HG02798 (cell line): ENCODE results near the gene NRG2.

Experiments
- ATAC-seq: cut with Tn5 transposase; IDR thresholded peaks from one replicate; pipeline ENCODE4 v1.9.1; 2021; ENCODE audit warnings: mild to moderate bottlenecking; ENCODE audit not compliant: unreplicated experiment, poor library complexity

The NRG2 gene

GRCh38 chr5:139823757-139824355, 219.2 kb downstream of the NRG2 start:
- ATAC-seq = no peak

- ATAC-seq = no peak
Observed at GRCh38 chr5:139822553-139823425, 220.3 kb downstream of the NRG2 start.

- ATAC-seq = no peak
Observed at GRCh38 chr5:139821806-139822552, 221.1 kb downstream of the NRG2 start.

- ATAC-seq = no peak
Observed at GRCh38 chr5:139820606-139821005, 222.5 kb downstream of the NRG2 start.

GRCh38 chr5:139820130-139820529, 223.0 kb downstream of the NRG2 start:
- ATAC-seq = no peak

- no peak for ATAC-seq
Observed at GRCh38 chr5:139817970-139818369, 225.1 kb downstream of the NRG2 start.

GRCh38 chr5:139817362-139817761, 225.7 kb downstream of the NRG2 start:
- no peak for ATAC-seq

- no peak for ATAC-seq
Observed at GRCh38 chr5:139816566-139816965, 226.5 kb downstream of the NRG2 start.

GRCh38 chr5:139814704-139815280, 228.3 kb downstream of the NRG2 start:
- no peak for ATAC-seq

GRCh38 chr5:139814191-139814601, 228.9 kb downstream of the NRG2 start:
- no peak for ATAC-seq

GRCh38 chr5:139812836-139813805, 230.0 kb downstream of the NRG2 start:
- no peak for ATAC-seq

GRCh38 chr5:139812323-139812722, 230.8 kb downstream of the NRG2 start:
- no peak for ATAC-seq

GRCh38 chr5:139811274-139811607, 231.9 kb downstream of the NRG2 start:
- ATAC-seq = no peak

GRCh38 chr5:139810341-139811273, 232.5 kb downstream of the NRG2 start:
- ATAC-seq = no peak

- ATAC-seq = no peak
Observed at GRCh38 chr5:139809331-139809810, 233.7 kb downstream of the NRG2 start.

- no peak for ATAC-seq
Observed at GRCh38 chr5:139808481-139809330, 234.4 kb downstream of the NRG2 start.

- ATAC-seq = no peak
Observed at GRCh38 chr5:139807647-139808030, 235.5 kb downstream of the NRG2 start.
